Measurements from ENCODE around the gene DARS1.
"Not testable (repeated sequence)": the region's sequence is repeated elsewhere in the genome, so short reads cannot be mapped to it uniquely, and the experiment has no call there.

DNA sequence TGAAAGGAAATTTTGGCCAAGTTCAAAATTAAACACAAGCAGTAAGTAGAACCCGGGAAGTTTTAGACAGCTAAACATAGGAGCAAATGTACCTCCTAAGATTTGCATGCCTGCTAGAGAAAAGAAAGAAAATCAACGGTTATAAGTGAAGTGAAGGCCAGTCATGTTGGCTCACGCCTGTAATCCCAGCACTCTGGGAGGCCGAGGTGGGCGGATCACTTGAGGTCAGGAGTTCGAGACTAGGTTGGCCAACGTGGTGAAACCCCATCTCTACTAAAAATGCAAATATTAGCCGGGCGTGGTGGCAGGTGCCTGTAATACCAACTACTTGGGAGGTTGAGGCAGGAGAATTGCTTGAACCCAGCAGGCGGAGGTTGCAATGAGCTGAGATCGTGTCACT, 21.0 kb downstream of the DARS1 start:
- TF ChIP-seq, protein P1, sequence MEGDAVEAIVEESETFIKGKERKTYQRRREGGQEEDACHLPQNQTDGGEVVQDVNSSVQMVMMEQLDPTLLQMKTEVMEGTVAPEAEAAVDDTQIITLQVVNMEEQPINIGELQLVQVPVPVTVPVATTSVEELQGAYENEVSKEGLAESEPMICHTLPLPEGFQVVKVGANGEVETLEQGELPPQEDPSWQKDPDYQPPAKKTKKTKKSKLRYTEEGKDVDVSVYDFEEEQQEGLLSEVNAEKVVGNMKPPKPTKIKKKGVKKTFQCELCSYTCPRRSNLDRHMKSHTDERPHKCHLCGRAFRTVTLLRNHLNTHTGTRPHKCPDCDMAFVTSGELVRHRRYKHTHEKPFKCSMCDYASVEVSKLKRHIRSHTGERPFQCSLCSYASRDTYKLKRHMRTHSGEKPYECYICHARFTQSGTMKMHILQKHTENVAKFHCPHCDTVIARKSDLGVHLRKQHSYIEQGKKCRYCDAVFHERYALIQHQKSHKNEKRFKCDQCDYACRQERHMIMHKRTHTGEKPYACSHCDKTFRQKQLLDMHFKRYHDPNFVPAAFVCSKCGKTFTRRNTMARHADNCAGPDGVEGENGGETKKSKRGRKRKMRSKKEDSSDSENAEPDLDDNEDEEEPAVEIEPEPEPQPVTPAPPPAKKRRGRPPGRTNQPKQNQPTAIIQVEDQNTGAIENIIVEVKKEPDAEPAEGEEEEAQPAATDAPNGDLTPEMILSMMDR (IDR thresholded peaks at IDR 0.05; ENCODE audit: low read depth, low read length), result not testable (repeated sequence)
- not testable (repeated sequence) for TF ChIP-seq EZH2phosphoT487 (IDR thresholded peaks at IDR 0.05; ENCODE audit: low read depth)
